Trophoblast cell (in vitro differentiated cells and primary cell): Measurements from ENCODE around the gene KCNMA1.

Source experiments
- DNase-seq, 2 donors: peaks; one replicate each; pipeline ENCODE4 v3.0.0-alpha.2; 2016
- H2AFZ ChIP-seq: 2 replicates; pipeline ENCODE4 v1.6.1; 2013; ENCODE audit warnings: low read length, moderate library complexity, mild to moderate bottlenecking; ENCODE audit not compliant: insufficient read depth, poor library complexity
- H2AK5ac ChIP-seq: 2 replicates; pipeline ENCODE4 v1.6.1; 2013; ENCODE audit warnings: mild to moderate bottlenecking, low read length
- H2BK120ac ChIP-seq: 2 replicates; pipeline ENCODE4 v1.6.1; 2013; ENCODE audit warnings: low read length, mild to moderate bottlenecking, moderate library complexity; ENCODE audit not compliant: insufficient read depth, poor library complexity
- H2BK12ac ChIP-seq: 2 replicates; pipeline ENCODE4 v1.6.1; 2013; ENCODE audit warnings: mild to moderate bottlenecking, low read length, moderate library complexity
- H2BK5ac ChIP-seq: 2 replicates; pipeline ENCODE4 v1.6.1; 2013; ENCODE audit warnings: low read length, low read depth, moderate library complexity, mild to moderate bottlenecking; ENCODE audit not compliant: poor library complexity
- H3K14ac ChIP-seq: 2 replicates; pipeline ENCODE4 v1.6.1; 2013; ENCODE audit warnings: mild to moderate bottlenecking, low read length
- H3K18ac ChIP-seq: 2 replicates; pipeline ENCODE4 v1.6.1; 2013; ENCODE audit warnings: mild to moderate bottlenecking, low read length
- H3K23ac ChIP-seq: 2 replicates; pipeline ENCODE4 v1.6.1; 2013; ENCODE audit warnings: low read length
- H3K27ac ChIP-seq: 2 replicates; pipeline ENCODE4 v1.5.1; 2013; ENCODE audit warnings: low read depth, mild to moderate bottlenecking, inconsistent platforms, low read length, moderate library complexity
- H3K27me3 ChIP-seq: 2 replicates; pipeline ENCODE4 v1.6.1; 2013; ENCODE audit warnings: inconsistent platforms, mild to moderate bottlenecking, low read length, moderate library complexity; ENCODE audit not compliant: insufficient read depth
- H3K36me3 ChIP-seq, 2 experiments: 1 replicate in 1 of 2; 2 replicates in 1 of 2; pipeline ENCODE4 v1.6.1; 2013; ENCODE audit warnings: low read length in 2 of 2, mild to moderate bottlenecking in 2 of 2, moderate library complexity in 1 of 2; ENCODE audit not compliant: insufficient read depth in 2 of 2, control insufficient read depth in 1 of 2
- H3K4ac ChIP-seq: 2 replicates; pipeline ENCODE4 v1.6.1; 2013; ENCODE audit warnings: low read depth, mild to moderate bottlenecking, low read length, moderate library complexity
- H3K4me1 ChIP-seq, 2 experiments: 1 replicate in 1 of 2; 2 replicates in 1 of 2; pipeline ENCODE4 v1.6.1; 2013; ENCODE audit warnings: low read length in 2 of 2, mild to moderate bottlenecking in 2 of 2, moderate library complexity in 1 of 2; ENCODE audit not compliant: insufficient read depth in 2 of 2, control insufficient read depth in 1 of 2
- H3K4me2 ChIP-seq: 2 replicates; pipeline ENCODE4 v1.6.1; 2013; ENCODE audit warnings: inconsistent platforms, mild to moderate bottlenecking, low read length, moderate library complexity
- H3K4me3 ChIP-seq: 2 replicates; pipeline ENCODE4 v1.5.1; 2013; ENCODE audit warnings: mild to moderate bottlenecking, low read depth, low read length, inconsistent platforms
- H3K79me1 ChIP-seq: one replicate; pipeline ENCODE4 v1.6.1; 2013; ENCODE audit warnings: low read length
- H3K79me2 ChIP-seq: 2 replicates; pipeline ENCODE4 v1.6.1; 2013; ENCODE audit warnings: low read length, mild to moderate bottlenecking; ENCODE audit not compliant: control insufficient read depth, insufficient read depth, poor library complexity
- H3K9ac ChIP-seq: 2 replicates; pipeline ENCODE4 v1.6.1; 2013; ENCODE audit warnings: mild to moderate bottlenecking, low read length
- H3K9me3 ChIP-seq: 2 replicates; pipeline ENCODE4 v1.6.1; 2013; ENCODE audit warnings: low read depth, mild to moderate bottlenecking, control low read depth, inconsistent platforms, low read length; ENCODE audit not compliant: insufficient read depth
- H4K12ac ChIP-seq: 2 replicates; pipeline ENCODE4 v1.6.1; 2013; ENCODE audit warnings: low read depth, mild to moderate bottlenecking, low read length, moderate library complexity
- H4K8ac ChIP-seq: 2 replicates; pipeline ENCODE4 v1.6.1; 2013; ENCODE audit warnings: low read depth, mild to moderate bottlenecking, low read length, moderate library complexity
- H4K91ac ChIP-seq: one replicate; pipeline ENCODE4 v1.6.1; 2013; ENCODE audit warnings: low read depth, mild to moderate bottlenecking, low read length, moderate library complexity
- WGBS: extraction: QIAGEN DNeasy Blood & Tissue Kit; methylation state at CpG from one replicate; pipeline ENCODE4 v1.1.7; 2013; ENCODE audit warnings: missing lambda C conversion rate; ENCODE audit not compliant: insufficient read length, insufficient coverage; ENCODE audit errors: extremely low coverage; 5-methylcytosine and 5-hydroxymethylcytosine counted together

KCNMA1 gene

DNA sequence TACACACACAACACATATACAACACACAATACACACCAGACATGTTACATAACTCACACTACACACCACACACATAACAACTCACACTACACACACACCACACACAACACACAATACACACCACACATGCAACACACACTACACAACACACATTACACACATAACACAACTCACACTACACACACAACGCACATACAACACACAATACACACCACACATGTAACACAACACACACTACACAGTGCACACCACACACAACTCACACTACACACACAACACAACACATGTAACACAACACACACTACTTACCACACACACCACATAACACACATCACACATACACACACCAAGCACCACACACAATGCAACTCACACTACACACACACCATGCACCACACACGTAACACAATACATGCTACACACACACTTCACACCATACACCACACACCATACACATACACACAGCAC lies 166.5 kb downstream of the KCNMA1 start:
- Histone ChIP-seq H4K8ac (no peak overlapping the region), H2BK12ac (no peak overlapping the region), H3K27ac (no peak overlapping the region), H3K4me1 (no peaks in the 10 kb centered on the region), H2AFZ (no peak overlapping the region), H3K27me3 (no peaks in the 10 kb centered on the region), H4K91ac (no peak overlapping the region), H2AK5ac (no peak overlapping the region), H3K18ac (no peak overlapping the region), H4K12ac (no peak overlapping the region), H3K79me2 (no peaks in the 10 kb centered on the region), H2BK120ac (no peak overlapping the region), H3K14ac (no peak overlapping the region), H2BK5ac (no peak overlapping the region), H3K79me1 (no peaks in the 10 kb centered on the region), H3K9ac (no peak overlapping the region), H3K4me3 (peak overlapping the region; percentile 54), H3K9me3 (peaks cover 3% of the 10 kb centered on the region), H3K4ac (no peak overlapping the region), H3K4me2 (no peak overlapping the region), H3K23ac (peak overlapping the region; percentile 47), H3K36me3 (peaks cover 2 to 7% of the 10 kb centered on the region in 2 experiments)
- no peak for DNase-seq
- 100% methylated on average over 1 of the region's 2 CpGs for WGBS

GRCh38 chr10:77467422-77467963 lies 170.1 kb downstream of the KCNMA1 start:
- peaks cover 11 to 13% of the 10 kb centered on the region in 2 experiments for H3K4me1 ChIP-seq
- peaks cover 1% of the 10 kb centered on the region for H3K9me3 ChIP-seq
- H3K4ac ChIP-seq, result no peak overlapping the region
- H2AFZ ChIP-seq, result no peak overlapping the region
- H3K14ac ChIP-seq, result no peak overlapping the region
- H3K23ac ChIP-seq, result no peak overlapping the region
- no peak overlapping the region for H3K27ac ChIP-seq
- H3K79me1 ChIP-seq, result peaks cover 17% of the 10 kb centered on the region
- H2BK120ac ChIP-seq, result no peak overlapping the region
- no peak overlapping the region for H4K12ac ChIP-seq
- peaks cover 0 to 6% of the 10 kb centered on the region in 2 experiments for H3K36me3 ChIP-seq
- no peak overlapping the region for H2BK12ac ChIP-seq
- no peak overlapping the region for H3K9ac ChIP-seq
- no peaks in the 10 kb centered on the region for H3K27me3 ChIP-seq
- no peak for DNase-seq
- no peak overlapping the region for H4K8ac ChIP-seq
- H2BK5ac ChIP-seq, result no peak overlapping the region
- WGBS, result no CpG with 5 or more reads among the region's 6 CpGs
- no peak overlapping the region for H4K91ac ChIP-seq
- no peak overlapping the region for H2AK5ac ChIP-seq
- no peak overlapping the region for H3K18ac ChIP-seq
- no peak overlapping the region for H3K4me3 ChIP-seq
- H3K4me2 ChIP-seq, result no peak overlapping the region
- H3K79me2 ChIP-seq, result no peaks in the 10 kb centered on the region

DNA sequence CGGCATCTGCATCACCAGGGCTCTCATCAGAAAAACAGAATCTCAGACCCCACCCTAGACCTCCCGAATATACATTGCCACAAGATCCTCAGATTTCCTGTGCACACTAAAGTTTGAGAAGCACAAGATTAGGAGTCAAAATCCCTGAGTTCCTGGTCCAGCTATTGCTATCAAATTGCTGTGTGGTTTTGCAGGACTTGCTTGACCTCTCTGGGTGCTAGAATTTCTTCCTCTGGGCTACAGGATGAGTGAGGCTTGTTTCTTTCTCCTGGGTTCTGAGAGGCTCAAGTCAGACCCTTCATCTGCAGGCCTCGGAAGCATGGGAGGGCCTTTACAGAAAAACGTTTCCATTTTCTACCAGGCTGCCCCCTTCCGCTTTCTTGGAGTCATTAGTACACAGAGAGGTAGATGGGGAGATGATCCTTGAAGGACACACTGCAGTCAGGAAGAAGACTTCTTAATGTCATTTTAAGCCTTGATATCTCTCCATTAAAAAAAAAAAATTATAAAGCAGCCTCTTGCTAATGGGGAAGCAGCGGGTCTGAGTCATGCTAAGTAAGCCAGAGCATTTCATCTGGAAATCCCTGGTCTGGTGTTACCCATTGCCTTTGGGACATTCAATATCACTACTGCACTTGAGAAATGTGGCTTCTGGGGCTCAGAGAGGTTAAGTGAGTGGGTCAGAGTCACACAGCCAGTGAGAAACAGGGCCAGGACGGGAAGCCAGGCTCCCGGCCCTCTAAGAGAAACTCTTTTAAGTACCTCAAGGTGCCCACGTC lies 173.5 kb downstream of the KCNMA1 start:
- Histone ChIP-seq H3K9me3 (no peaks in the 10 kb centered on the region), H3K23ac (no peak overlapping the region), H2AK5ac (no peak overlapping the region), H3K27ac (peak overlapping the region; percentile 4), H3K9ac (no peak overlapping the region), H3K18ac (no peak overlapping the region), H4K12ac (no peak overlapping the region), H3K4me1 (peaks cover 25 to 29% of the 10 kb centered on the region in 2 experiments), H4K91ac (peak overlapping the region; percentile 84), H3K4me2 (no peak overlapping the region), H2BK120ac (no peak overlapping the region), H2BK12ac (peak overlapping the region; percentile 29), H3K27me3 (no peaks in the 10 kb centered on the region), H3K79me1 (peaks cover 36% of the 10 kb centered on the region), H3K4me3 (no peak overlapping the region), H3K14ac (no peak overlapping the region), H2AFZ (no peak overlapping the region), H3K36me3 (peaks cover 0 to 2% of the 10 kb centered on the region in 2 experiments), H3K79me2 (peaks cover 2% of the 10 kb centered on the region), H4K8ac (peak overlapping the region; percentile 6), H2BK5ac (peak overlapping the region; percentile 8), H3K4ac (no peak overlapping the region)
- WGBS, result no CpG with 5 or more reads among the region's 9 CpGs
- DNase-seq, result no peak

GRCh38 chr10:77463499-77463898 lies 174.1 kb downstream of the KCNMA1 start:
- Histone ChIP-seq H3K27ac (no peak overlapping the region), H3K4me1 (peaks cover 31 to 36% of the 10 kb centered on the region in 2 experiments), H3K9ac (no peak overlapping the region), H3K27me3 (no peaks in the 10 kb centered on the region), H3K4me2 (no peak overlapping the region), H2AFZ (peak overlapping the region; percentile 20), H3K36me3 (peaks cover 0 to 2% of the 10 kb centered on the region in 2 experiments), H4K91ac (peak overlapping the region; percentile 84), H2BK120ac (peak overlapping the region; percentile 57), H3K9me3 (no peaks in the 10 kb centered on the region), H2AK5ac (peak overlapping the region; percentile 40), H3K14ac (peak overlapping the region; percentile 62), H3K23ac (no peak overlapping the region), H4K12ac (no peak overlapping the region), H3K79me1 (peaks cover 41% of the 10 kb centered on the region), H2BK12ac (peak overlapping the region; percentile 29), H2BK5ac (peak overlapping the region; percentile 44), H3K18ac (peak overlapping the region; percentile 3), H3K4me3 (no peak overlapping the region), H4K8ac (peak overlapping the region; percentile 6), H3K4ac (peak overlapping the region; percentile 5), H3K79me2 (peaks cover 2% of the 10 kb centered on the region)
- no peak for DNase-seq
- WGBS, result no CpG with 5 or more reads among the region's 4 CpGs
